GM10248 (cell line): ENCODE measurements around the gene PPP2R5A.

Experiments
- CTCF ChIA-PET: fragments of 300-600 bp; sonication (Branson Sonifier 250); formaldehyde crosslinking; extraction: SDS; loops from one replicate; lab custom pipeline; 2021; ENCODE audit warnings: antibody characterized with exemption; lab: Yijun Ruan, JAX
- POLR2A ChIA-PET: fragments of 350-650 bp; sonication (Branson Sonifier 250); formaldehyde crosslinking; extraction: SDS; loops from one replicate; lab custom pipeline; 2020; ENCODE audit warnings: antibody characterized with exemption; lab: Yijun Ruan, JAX
- DNase-seq: peaks from one replicate; pipeline ENCODE4 v3.0.0; 2012; ENCODE audit errors: extremely low spot score
- TF ChIP-seq, protein P1 (sequence below): IDR thresholded peaks from 2 replicates; pipeline ENCODE4 v1.5.1; 2012; ENCODE audit warnings: mild to moderate bottlenecking, low read depth; ENCODE audit errors: extremely low read depth, missing control alignments, control extremely low read depth

The PPP2R5A gene

DNA sequence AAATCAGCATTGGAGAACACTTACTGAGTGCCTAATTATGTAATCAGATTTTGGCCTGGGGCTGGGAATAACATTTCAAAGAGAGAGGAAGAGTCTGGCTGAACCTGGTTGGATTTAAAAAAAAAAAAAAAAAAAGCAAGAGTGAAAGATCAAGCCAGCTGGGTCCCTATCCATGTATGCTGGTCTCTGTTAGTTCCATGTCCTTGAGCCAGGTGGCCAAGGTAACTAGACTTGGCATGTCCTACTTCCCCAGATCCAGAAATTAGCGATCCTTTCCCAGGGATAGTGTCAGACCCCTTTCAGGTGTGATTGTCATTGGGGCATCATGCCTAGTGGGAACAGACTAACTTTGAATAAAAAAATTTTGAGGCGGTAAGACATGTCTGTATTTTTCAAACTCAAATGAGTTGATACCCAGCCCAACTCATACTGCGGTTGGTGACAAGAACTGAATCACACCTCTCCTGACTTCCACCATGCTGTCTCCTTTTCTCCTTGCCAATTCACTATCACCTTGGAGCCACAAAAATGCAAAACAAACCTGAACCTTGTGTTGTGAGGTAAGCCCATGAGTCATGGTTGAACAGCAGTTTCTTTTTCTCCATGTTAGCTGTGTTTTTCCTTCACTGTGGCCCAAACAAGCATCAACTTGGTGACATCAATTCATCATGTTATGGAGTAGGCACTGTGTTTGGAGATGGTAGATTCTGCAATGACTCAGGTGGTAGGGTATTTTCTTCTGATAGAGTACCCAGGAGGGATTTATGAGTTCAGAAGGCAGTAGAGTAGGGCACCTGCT lies 24.5 kb upstream of the PPP2R5A start:
- POLR2A ChIA-PET: interaction anchor here (0.6 kb wide), 2 partner anchors 63 to 171 kb away, joined by 4 to 5 read pairs; no protein-coding TSS in a partner anchor
- DNase-seq: no peak
- CTCF ChIA-PET: interaction anchor here (1.1 to 4.5 kb wide), 4 partner anchors 8 to 14 kb away, joined by 3 to 24 read pairs (median 8); no protein-coding TSS in a partner anchor
- TF ChIP-seq, protein P1, sequence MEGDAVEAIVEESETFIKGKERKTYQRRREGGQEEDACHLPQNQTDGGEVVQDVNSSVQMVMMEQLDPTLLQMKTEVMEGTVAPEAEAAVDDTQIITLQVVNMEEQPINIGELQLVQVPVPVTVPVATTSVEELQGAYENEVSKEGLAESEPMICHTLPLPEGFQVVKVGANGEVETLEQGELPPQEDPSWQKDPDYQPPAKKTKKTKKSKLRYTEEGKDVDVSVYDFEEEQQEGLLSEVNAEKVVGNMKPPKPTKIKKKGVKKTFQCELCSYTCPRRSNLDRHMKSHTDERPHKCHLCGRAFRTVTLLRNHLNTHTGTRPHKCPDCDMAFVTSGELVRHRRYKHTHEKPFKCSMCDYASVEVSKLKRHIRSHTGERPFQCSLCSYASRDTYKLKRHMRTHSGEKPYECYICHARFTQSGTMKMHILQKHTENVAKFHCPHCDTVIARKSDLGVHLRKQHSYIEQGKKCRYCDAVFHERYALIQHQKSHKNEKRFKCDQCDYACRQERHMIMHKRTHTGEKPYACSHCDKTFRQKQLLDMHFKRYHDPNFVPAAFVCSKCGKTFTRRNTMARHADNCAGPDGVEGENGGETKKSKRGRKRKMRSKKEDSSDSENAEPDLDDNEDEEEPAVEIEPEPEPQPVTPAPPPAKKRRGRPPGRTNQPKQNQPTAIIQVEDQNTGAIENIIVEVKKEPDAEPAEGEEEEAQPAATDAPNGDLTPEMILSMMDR: no peak

DNA sequence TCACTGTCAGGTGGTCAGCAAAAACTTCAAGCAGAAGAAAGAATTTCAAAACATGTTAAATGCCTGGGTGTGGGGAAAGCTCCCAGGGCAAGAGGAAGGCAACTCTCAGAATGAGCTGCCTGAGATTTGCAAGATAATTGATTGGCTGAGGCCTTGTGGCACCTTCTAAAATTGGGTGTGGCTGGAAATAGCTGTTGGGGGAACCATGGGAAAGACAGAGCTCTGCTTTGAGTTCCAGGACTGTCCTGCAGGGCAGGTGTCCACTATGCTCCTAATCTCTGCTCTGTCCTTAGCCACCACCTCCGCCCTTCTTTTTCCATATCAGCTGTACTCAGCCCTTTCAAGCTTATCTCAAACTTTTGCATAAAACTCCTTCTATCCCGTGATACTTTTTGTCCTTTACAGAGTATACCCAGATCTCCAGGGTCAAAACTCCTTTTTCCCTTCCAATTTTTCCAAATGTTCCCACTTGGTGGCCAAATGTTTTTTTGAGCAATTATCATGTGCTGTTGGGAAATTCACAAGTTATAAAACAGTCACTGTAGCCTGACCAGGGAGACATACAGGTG lies 23.8 kb upstream of the PPP2R5A start:
- ChIA-PET CTCF (interaction anchor here (1.0 to 4.5 kb wide), 3 partner anchors 8 to 195 kb away, joined by 3 to 24 read pairs (median 5); no protein-coding TSS in a partner anchor), POLR2A (interaction anchor here (0.6 kb wide), 1 partner anchor 63 kb away, joined by 4 read pairs; no protein-coding TSS in a partner anchor)
- no peak for DNase-seq
- TF ChIP-seq, protein P1: no peak

DNA sequence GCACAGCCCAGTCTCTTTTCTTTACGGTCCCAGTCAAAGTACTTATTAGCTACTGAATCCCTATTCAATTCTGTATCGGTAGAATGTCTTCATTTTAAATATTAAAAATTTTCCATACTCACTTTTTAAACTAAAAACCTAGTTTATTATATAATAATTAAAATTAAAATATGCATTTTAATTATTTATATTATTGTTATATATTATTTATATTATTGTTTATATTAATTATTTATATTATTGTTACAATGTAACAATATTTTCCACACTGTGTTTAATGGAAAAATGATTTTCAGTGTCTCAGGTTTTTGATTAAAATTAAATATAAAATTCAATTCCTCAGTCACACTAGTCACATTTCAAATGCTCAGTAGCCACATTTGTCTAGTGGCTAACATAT lies 18.2 kb upstream of the PPP2R5A start:
- ChIA-PET POLR2A (no interaction called here), CTCF (interaction anchor here (0.6 to 1.5 kb wide), 4 partner anchors 13 to 41 kb away, joined by 3 to 4 read pairs (median 4); no protein-coding TSS in a partner anchor)
- no peak for DNase-seq
- TF ChIP-seq, protein P1: no peak

DNA sequence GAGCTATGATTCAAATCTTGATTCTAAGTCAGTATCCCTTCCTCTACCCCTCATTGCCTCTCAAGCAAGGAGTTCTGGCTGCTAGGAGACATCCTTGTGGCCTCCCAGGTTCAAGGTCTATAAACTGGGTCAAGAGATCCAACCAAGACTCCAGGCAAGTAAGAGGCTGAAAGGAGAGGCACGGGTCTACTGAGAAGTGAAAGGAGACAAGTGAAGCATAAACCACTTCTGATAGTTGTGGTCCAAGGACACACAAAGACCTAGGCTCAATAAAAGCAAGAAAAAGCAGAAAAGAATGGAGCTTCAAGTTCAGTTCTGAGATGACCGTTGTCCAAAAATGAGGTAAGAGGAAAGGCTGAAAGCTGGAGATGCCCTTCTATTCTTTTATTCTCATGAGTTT lies 17.8 kb upstream of the PPP2R5A start:
- CTCF ChIA-PET: interaction anchor here (0.6 to 1.5 kb wide), 4 partner anchors 14 to 42 kb away, joined by 3 to 4 read pairs (median 4); no protein-coding TSS in a partner anchor
- no peak for DNase-seq
- TF ChIP-seq, protein P1: no peak
- POLR2A ChIA-PET: no interaction called here

DNA sequence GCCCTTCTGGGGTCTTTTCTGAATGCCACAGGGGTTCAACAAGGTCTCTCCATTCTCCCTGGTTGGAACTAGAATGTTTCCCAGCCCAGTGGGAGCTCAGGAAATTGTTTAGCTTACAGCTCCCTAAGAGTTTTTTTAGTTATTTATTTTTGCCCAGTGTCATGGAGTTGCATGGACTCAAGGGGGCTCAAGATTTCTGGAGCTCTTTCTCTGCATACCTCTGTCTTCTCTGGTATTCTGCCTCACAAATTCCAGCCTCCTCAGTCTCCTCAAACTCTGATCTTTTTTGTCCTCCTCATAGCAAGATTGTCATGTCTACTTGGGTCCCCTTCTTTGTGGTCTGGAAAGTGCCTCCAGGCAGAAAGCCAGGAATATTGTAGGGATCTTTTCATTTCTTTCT lies 15.9 kb upstream of the PPP2R5A start:
- TF ChIP-seq, protein P1: no peak
- no peak for DNase-seq
- POLR2A ChIA-PET: no interaction called here
- CTCF ChIA-PET: interaction anchor here (0.8 to 3.9 kb wide), 9 partner anchors 10 to 222 kb away, joined by 3 to 24 read pairs (median 3); no protein-coding TSS in a partner anchor

DNA sequence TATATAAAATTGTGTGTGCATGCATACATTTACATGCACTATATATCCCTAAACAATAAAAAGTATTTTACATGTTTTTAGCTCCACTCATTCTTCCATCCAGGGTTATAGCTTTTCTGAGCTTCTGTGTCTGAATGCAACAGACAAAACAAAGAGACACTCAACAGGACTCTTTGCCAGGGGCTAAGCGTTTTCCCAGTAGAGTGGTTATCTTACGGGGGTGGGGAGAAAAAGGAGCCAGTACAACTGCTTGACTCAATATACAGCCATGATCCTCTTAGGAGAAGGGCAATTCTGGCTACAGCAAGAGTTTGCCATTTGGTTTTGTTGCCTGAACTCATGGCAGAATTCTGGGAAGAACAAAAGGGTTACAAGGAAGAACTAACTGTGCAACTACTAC lies 14.6 kb upstream of the PPP2R5A start:
- no peak for DNase-seq
- TF ChIP-seq, protein P1: no peak
- POLR2A ChIA-PET: no interaction called here
- CTCF ChIA-PET: interaction anchor here (1.1 to 3.9 kb wide), 7 partner anchors 11 to 199 kb away, joined by 3 to 24 read pairs (median 5); no protein-coding TSS in a partner anchor
